Liver (tissue), 4 donors: ENCODE measurements around the gene RSL1D1. TPM values are rescaled to one million over a fixed set of nuclear protein-coding genes. Genes with fewer than 3 reads are reported as not detected.

Experiments used
- polyA plus RNA-seq, 2 donors: library from polyadenylated mRNA; stranded (reverse) in 1 of 2; unstranded in 1 of 2; fragments of 200-250 nt in 1 of 2; fragments of >200 nt in 1 of 2; fragmentation: Nextera tagmentation in 1 of 2; extraction: Ambion mirVana in 1 of 2; gene quantifications; one replicate each; pipeline versions ENCODE4 v1.2.1 to v1.2.3, GENCODE V29; 2013 to 2015
- total RNA-seq, 2 donors: library from RNA; depleted of rRNA; stranded (reverse); fragments of >200 nt; gene quantifications; one replicate each; pipeline ENCODE4 v1.2.3, GENCODE V29; 2014
- donor health status: healthy.
- donor health status: healthy.
- donor health status: healthy.

The RSL1D1 gene
- total and polyA plus RNA-seq, 4 donors = 35.2 to 59.7 (median 43.3) TPM

Other genes starting within 250 kb of the RSL1D1 start
- gene SNN, start 183.1 kb downstream of the RSL1D1 start, total RNA-seq = 1 to 10 TPM; 5.7 to 6.2 TPM
- gene SNN, start 183.1 kb downstream of the RSL1D1 start, polyA plus RNA-seq = 1 to 10 TPM; 2.5 to 5.0 TPM
- 10 to 100 TPM; 26.4 to 61.1 TPM for gene TXNDC11, start 108.7 kb downstream of the RSL1D1 start, total RNA-seq
- gene TXNDC11, start 108.7 kb downstream of the RSL1D1 start, polyA plus RNA-seq = 10 to 100 TPM; 35.9 to 63.5 TPM
- gene ZC3H7A, start 54.3 kb downstream of the RSL1D1 start, total RNA-seq = 10 to 100 TPM; 33.3 to 37.7 TPM
- gene ZC3H7A, start 54.3 kb downstream of the RSL1D1 start, polyA plus RNA-seq = 10 to 100 TPM; 12.4 to 16.1 TPM
- gene GSPT1, start 64.4 kb upstream of the RSL1D1 start, total RNA-seq = 10 to 100 TPM; 48.5 to 67.6 TPM
- 10 to 100 TPM; 24.2 to 35.2 TPM for gene GSPT1, start 64.4 kb upstream of the RSL1D1 start, polyA plus RNA-seq
- 1 to 10 TPM; 3.3 to 4.9 TPM for gene NPIPB2, start 90.5 kb upstream of the RSL1D1 start, total RNA-seq
- 1 to 10 TPM in 1 of 2 donors, under 1 TPM in 1; 0.75 to 3.3 TPM for gene NPIPB2, start 90.5 kb upstream of the RSL1D1 start, polyA plus RNA-seq
- under 1 TPM; 0.17 to 0.28 TPM for gene TNFRSF17, start 113.7 kb upstream of the RSL1D1 start, total RNA-seq
- gene TNFRSF17, start 113.7 kb upstream of the RSL1D1 start, polyA plus RNA-seq = 1 to 10 TPM in 1 of 2 donors, not detected in 1; 2.6 TPM
- gene SNX29, start 125.2 kb upstream of the RSL1D1 start, total RNA-seq = 10 to 100 TPM in 1 of 2 donors, 1 to 10 TPM in 1; 8.9 to 10.5 TPM
- 10 to 100 TPM in 1 of 2 donors, 1 to 10 TPM in 1; 1.9 to 11.9 TPM for gene SNX29, start 125.2 kb upstream of the RSL1D1 start, polyA plus RNA-seq